ENCODE measurements around the gene MRPL20.
"Not testable (repeated sequence)": the region's sequence is repeated elsewhere in the genome, so short reads cannot be mapped to it uniquely, and the experiment has no call there.

MRPL20 gene

GRCh38 chr1:1419363-1419812, 12.3 kb upstream of the MRPL20 start:
- Histone ChIP-seq H3K27me3 (ENCODE audit: control insufficient read depth, low read length) (0 out of 2 replicates have a peak, but pooled peaks cover 7% of the 10 kb centered on the region), H4K20me1 (ENCODE audit: control insufficient read depth, insufficient read depth, low read depth, low read length) (0 out of 2 replicates have a peak, but pooled peaks cover 3% of the 10 kb centered on the region), H3F3A (ENCODE audit: control insufficient read depth, insufficient read depth) (no peaks in the 10 kb centered on the region), H3K9me3 (ENCODE audit: control insufficient read depth, insufficient read depth, low read length) (no peaks in the 10 kb centered on the region), H3K4me3 (ENCODE audit: low read length) (no peak overlapping the region), H3K4me2 (ENCODE audit: low read length) (no peak overlapping the region), H3K36me3 (ENCODE audit: control insufficient read depth, low read length) (no peaks in the 10 kb centered on the region), H3K27ac (ENCODE audit: low read depth, low read length) (no peak overlapping the region), H3K9me2 (replicated peaks; ENCODE audit: control insufficient read depth, low read length) (no peaks in the 10 kb centered on the region), H3K4me1 (ENCODE audit: control insufficient read depth, low read length) (no peaks in the 10 kb centered on the region), H3K79me2 (ENCODE audit: control insufficient read depth, low read length) (no peaks in the 10 kb centered on the region)
- TF ChIP-seq CTCF (IDR thresholded peaks at IDR 0.05; ENCODE audit: low read depth, low read length, poor library complexity, severe bottlenecking) = no peak
- TF ChIP-seq EZH2phosphoT487 (IDR thresholded peaks at IDR 0.05; ENCODE audit: borderline replicate concordance, low read length) = no peak

- Histone ChIP-seq H3K27me3 (ENCODE audit: control insufficient read depth, low read length) (0 out of 2 replicates have a peak, but pooled peaks cover 7% of the 10 kb centered on the region), H3K4me1 (ENCODE audit: control insufficient read depth, low read length) (no peaks in the 10 kb centered on the region), H3K9me2 (replicated peaks; ENCODE audit: control insufficient read depth, low read length) (no peaks in the 10 kb centered on the region), H3K4me3 (ENCODE audit: low read length) (no peak overlapping the region), H3K36me3 (ENCODE audit: control insufficient read depth, low read length) (no peaks in the 10 kb centered on the region), H3K27ac (ENCODE audit: low read depth, low read length) (no peak overlapping the region), H3K9me3 (ENCODE audit: control insufficient read depth, insufficient read depth, low read length) (no peaks in the 10 kb centered on the region), H3F3A (ENCODE audit: control insufficient read depth, insufficient read depth) (no peaks in the 10 kb centered on the region), H3K79me2 (ENCODE audit: control insufficient read depth, low read length) (no peaks in the 10 kb centered on the region), H4K20me1 (ENCODE audit: control insufficient read depth, insufficient read depth, low read depth, low read length) (0 out of 2 replicates have a peak, but pooled peaks cover 3% of the 10 kb centered on the region), H3K4me2 (ENCODE audit: low read length) (no peak overlapping the region)
- TF ChIP-seq EZH2phosphoT487 (IDR thresholded peaks at IDR 0.05; ENCODE audit: borderline replicate concordance, low read length) (no peak), CTCF (IDR thresholded peaks at IDR 0.05; ENCODE audit: low read depth, low read length, poor library complexity, severe bottlenecking) (no peak)
Measured at GRCh38 chr1:1418464-1419362, 11.6 kb upstream of the MRPL20 start.

- not testable (repeated sequence) for H3K36me3 ChIP-seq (ENCODE audit: control insufficient read depth, low read length); H3K4me1 ChIP-seq (ENCODE audit: control insufficient read depth, low read length); H3K79me2 ChIP-seq (ENCODE audit: control insufficient read depth, low read length); H3F3A ChIP-seq (ENCODE audit: control insufficient read depth, insufficient read depth); H3K9me2 ChIP-seq (replicated peaks; ENCODE audit: control insufficient read depth, low read length); H3K9me3 ChIP-seq (ENCODE audit: control insufficient read depth, insufficient read depth, low read length); H3K27ac ChIP-seq (ENCODE audit: low read depth, low read length); H3K4me3 ChIP-seq (ENCODE audit: low read length); H3K4me2 ChIP-seq (ENCODE audit: low read length); H4K20me1 ChIP-seq (ENCODE audit: control insufficient read depth, insufficient read depth, low read depth, low read length); H3K27me3 ChIP-seq (ENCODE audit: control insufficient read depth, low read length)
Measured at GRCh38 chr1:1417825-1418463, 10.9 kb upstream of the MRPL20 start.

GRCh38 chr1:1417396-1417795, 10.3 kb upstream of the MRPL20 start:
- not testable (repeated sequence) for H4K20me1 ChIP-seq (ENCODE audit: control insufficient read depth, insufficient read depth, low read depth, low read length); H3K27ac ChIP-seq (ENCODE audit: low read depth, low read length); H3K4me2 ChIP-seq (ENCODE audit: low read length); H3K79me2 ChIP-seq (ENCODE audit: control insufficient read depth, low read length); H3K9me2 ChIP-seq (replicated peaks; ENCODE audit: control insufficient read depth, low read length); H3K4me1 ChIP-seq (ENCODE audit: control insufficient read depth, low read length); H3K36me3 ChIP-seq (ENCODE audit: control insufficient read depth, low read length); H3K4me3 ChIP-seq (ENCODE audit: low read length); H3K27me3 ChIP-seq (ENCODE audit: control insufficient read depth, low read length); H3K9me3 ChIP-seq (ENCODE audit: control insufficient read depth, insufficient read depth, low read length); H3F3A ChIP-seq (ENCODE audit: control insufficient read depth, insufficient read depth)
